ENCODE measurements around the gene RGS3.

Gene RGS3

GRCh38 chr9:113520109-113520642, 56.6 kb downstream of the RGS3 start:
- TF ChIP-seq SCRT2 (tag by site-specific recombination; IDR thresholded peaks at IDR 0.05): peak; percentile 43; the same call in 1 of the 2 replicates
- no peak for TF ChIP-seq ZNF670 (tag by site-specific recombination; IDR thresholded peaks at IDR 0.05; ENCODE audit: low read depth)
- no peak for TF ChIP-seq KLF9 (tag by site-specific recombination; IDR thresholded peaks at IDR 0.05; ENCODE audit: low read depth)
- TF ChIP-seq ZNF23 (tag by site-specific recombination; IDR thresholded peaks at IDR 0.05; ENCODE audit: borderline replicate concordance): no peak
- TF ChIP-seq GLIS2 (tag by site-specific recombination; IDR thresholded peaks at IDR 0.05): 0 out of 2 replicates have a peak, but pooled peaks have one; percentile 16
- H3K4me3 ChIP-seq (ENCODE audit: low read depth, low read length): no peak overlapping the region
- no peaks in the 10 kb centered on the region for H3K9me3 ChIP-seq (ENCODE audit: control insufficient read depth, insufficient read depth, low read depth, low read length)
- CTCF ChIA-PET: interaction anchor here (0.6 kb wide), 2 partner anchors 74 to 1470 kb away, joined by 3 to 4 read pairs; no protein-coding TSS in a partner anchor
- no peaks in the 10 kb centered on the region; a peak in 1 of 3 replicates for H3K36me3 ChIP-seq (ENCODE audit: control insufficient read depth in 2 of 2, insufficient read depth in 1 of 2, low read length in 2 of 2)
- no peaks in the 10 kb centered on the region for H3K4me1 ChIP-seq (ENCODE audit: control insufficient read depth, insufficient read depth, low read length)
- POLR2A ChIA-PET: no interaction called here
- H3K27ac ChIP-seq (ENCODE audit: extremely low read depth, low read depth, low read length): no peak overlapping the region

- Histone ChIP-seq H3K27ac (ENCODE audit: extremely low read depth, low read depth, low read length) (no peak overlapping the region), H3K4me1 (ENCODE audit: control insufficient read depth, insufficient read depth, low read length) (no peaks in the 10 kb centered on the region)
- POLR2A ChIA-PET: interaction anchor here (0.8 kb wide), 1 partner anchor 509 kb away, joined by 3 read pairs; the partner anchor contains the start of gene ZNF883
These were observed 58.2 kb downstream of the RGS3 start for GRCh38 chr9:113521693-113522255.

GRCh38 chr9:113522419-113522818, 58.9 kb downstream of the RGS3 start:
- POLR2A ChIA-PET: interaction anchor here (0.8 kb wide), 1 partner anchor 510 kb away, joined by 3 read pairs; the partner anchor contains the start of gene ZNF883
- Histone ChIP-seq H3K27ac (ENCODE audit: extremely low read depth, low read depth, low read length) (no peak overlapping the region), H3K9me3 (ENCODE audit: control insufficient read depth, insufficient read depth, low read depth, low read length) (no peaks in the 10 kb centered on the region), H3K4me1 (ENCODE audit: control insufficient read depth, insufficient read depth, low read length) (no peaks in the 10 kb centered on the region), H3K36me3 (ENCODE audit: control insufficient read depth in 2 of 2, insufficient read depth in 1 of 2, low read length in 2 of 2) (no peaks in the 10 kb centered on the region), H3K4me3 (ENCODE audit: low read depth, low read length) (no peak overlapping the region)
- CTCF ChIA-PET: interaction anchor here (0.6 to 1.2 kb wide), 4 partner anchors 14 to 68 kb away, joined by 3 to 6 read pairs (median 3); no protein-coding TSS in a partner anchor
- TF ChIP-seq ZSCAN5A (tag by site-specific recombination; IDR thresholded peaks at IDR 0.05) (no peak), ZFP3 (tag by site-specific recombination; IDR thresholded peaks at IDR 0.05; ENCODE audit: low read depth) (no peak), ZNF169 (tag by site-specific recombination; IDR thresholded peaks at IDR 0.05) (no peak)

More at GRCh38 chr9:113521693-113522255, 58.2 kb downstream of the RGS3 start:
- CTCF ChIA-PET: interaction anchor here (0.9 to 1.2 kb wide), 2 partner anchors 15 to 67 kb away, joined by 3 read pairs; no protein-coding TSS in a partner anchor
- H3K9me3 ChIP-seq (ENCODE audit: control insufficient read depth, insufficient read depth, low read depth, low read length): no peaks in the 10 kb centered on the region
- H3K4me3 ChIP-seq (ENCODE audit: low read depth, low read length): no peak overlapping the region
- H3K36me3 ChIP-seq (ENCODE audit: control insufficient read depth in 2 of 2, insufficient read depth in 1 of 2, low read length in 2 of 2): no peaks in the 10 kb centered on the region
- TF ChIP-seq ZNF626 (tag by site-specific recombination; IDR thresholded peaks at IDR 0.05): no peak

- Histone ChIP-seq H3K27ac (ENCODE audit: extremely low read depth, low read depth, low read length) (no peak overlapping the region), H3K4me1 (ENCODE audit: control insufficient read depth, insufficient read depth, low read length) (no peaks in the 10 kb centered on the region), H3K9me3 (ENCODE audit: control insufficient read depth, insufficient read depth, low read depth, low read length) (no peaks in the 10 kb centered on the region), H3K36me3 (ENCODE audit: control insufficient read depth in 2 of 2, insufficient read depth in 1 of 2, low read length in 2 of 2) (no peaks in the 10 kb centered on the region), H3K4me3 (ENCODE audit: low read depth, low read length) (no peak overlapping the region)
- ChIA-PET CTCF (interaction anchor here (0.6 to 0.8 kb wide), 2 partner anchors 14 to 69 kb away, joined by 3 to 6 read pairs; no protein-coding TSS in a partner anchor), POLR2A (no interaction called here)
- TF ChIP-seq ZEB2 (tag by site-specific recombination; IDR thresholded peaks at IDR 0.05) (no peak), ZNF133 (tag by site-specific recombination; IDR thresholded peaks at IDR 0.05) (no peak), SETDB1 (IDR thresholded peaks at IDR 0.05; ENCODE audit: insufficient read length, low read length) (no peak), ZNF629 (tag by site-specific recombination; IDR thresholded peaks at IDR 0.05) (no peak), SALL2 (tag by site-specific recombination; IDR thresholded peaks at IDR 0.05; ENCODE audit: borderline replicate concordance) (no peak), ZNF571 (tag by site-specific recombination; IDR thresholded peaks at IDR 0.05) (no peak), ZNF626 (tag by site-specific recombination; IDR thresholded peaks at IDR 0.05) (no peak), EGR2 (tag by site-specific recombination; IDR thresholded peaks at IDR 0.05; ENCODE audit: low read depth) (no peak), ZNF555 (tag by site-specific recombination; conservative IDR thresholded peaks at IDR 0.05) (no peak), ZNF501 (tag by site-specific recombination; IDR thresholded peaks at IDR 0.05) (no peak)
These were observed 59.3 kb downstream of the RGS3 start for GRCh38 chr9:113522858-113523257.

Data from HEK293 (cell line).